NCI-H460 (cell line): ENCODE results near the gene HNRNPA1L2. TPM values are rescaled to one million over a fixed set of nuclear protein-coding genes. Genes with fewer than 3 reads are reported as not detected.
A peak's percentile ranks its signal among the peaks of the same experiment; 100 is the strongest.
"Not testable (repeated sequence)": the region's sequence is repeated elsewhere in the genome, so short reads cannot be mapped to it uniquely, and the experiment has no call there.

Experiments used
- DNase-seq: peaks from one replicate; pipeline ENCODE4 v3.0.0-alpha.2; 2016; ENCODE audit warnings: low read depth; ENCODE audit errors: extremely low read depth
- polyA plus RNA-seq: library from polyadenylated mRNA; depleted of rRNA; stranded (reverse); fragments of >200 nt; gene quantifications from 2 replicates; pipeline ENCODE4 v1.2.3, GENCODE V29; 2014; cell fraction: nucleus; rRNA removed
- total RNA-seq: library from RNA; depleted of rRNA; stranded (reverse); fragments of >200 nt; shearing (Covaris generic); gene quantifications from 2 replicates; pipeline ENCODE4 v1.2.3, GENCODE V29; 2014; rRNA removed

The HNRNPA1L2 gene
- 2.9 and 4.5 TPM in 2 replicates for total RNA-seq
- polyA plus RNA-seq: 1.6 and 7.3 TPM in 2 replicates

DNA sequence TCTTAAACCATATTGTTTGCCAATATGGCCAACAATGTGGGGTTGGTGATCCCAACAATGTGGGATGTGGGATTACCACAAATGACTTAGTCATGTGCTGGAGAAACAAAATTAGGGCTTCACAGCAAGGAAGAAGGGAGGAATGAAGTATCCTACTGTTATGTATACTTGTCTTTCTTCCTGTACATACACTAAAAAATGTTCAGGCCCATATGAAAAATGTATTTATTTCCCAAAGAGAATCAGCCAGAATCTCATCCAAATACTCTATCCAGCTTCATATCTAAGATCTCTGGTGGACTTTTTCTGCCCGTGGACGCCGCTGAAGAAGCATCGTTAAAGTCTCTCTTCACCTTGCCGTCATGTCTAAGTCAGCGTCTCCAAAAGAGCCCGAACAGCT is at the start of gene HNRNPA1L2:
HNRNPA1L2 (plus strand) TSS at position 301 of the 400 bp plus-strand sequence; CDS start at position 363, 62 bp downstream.
- DNase-seq: no peak

DNA sequence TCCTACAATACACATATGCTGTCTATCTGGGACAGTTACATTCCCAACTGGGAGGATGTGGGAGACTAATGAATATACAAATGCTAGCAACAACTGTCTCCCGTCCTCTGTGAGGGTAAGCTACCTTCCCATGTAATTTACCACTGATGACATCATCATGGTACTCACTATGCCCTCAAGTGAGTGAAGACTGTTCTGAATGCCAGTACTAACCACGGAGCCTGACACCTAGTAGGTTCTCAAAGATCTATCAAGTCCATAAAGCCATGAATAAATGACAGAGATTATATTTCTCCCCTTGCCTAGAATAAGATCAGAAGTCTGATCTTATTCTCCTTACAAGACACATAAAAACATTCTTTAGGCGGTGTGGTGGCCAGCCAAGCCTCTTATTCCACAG is 49.1 kb upstream of the HNRNPA1L2 start:
- DNase-seq: not testable (repeated sequence)

DNA sequence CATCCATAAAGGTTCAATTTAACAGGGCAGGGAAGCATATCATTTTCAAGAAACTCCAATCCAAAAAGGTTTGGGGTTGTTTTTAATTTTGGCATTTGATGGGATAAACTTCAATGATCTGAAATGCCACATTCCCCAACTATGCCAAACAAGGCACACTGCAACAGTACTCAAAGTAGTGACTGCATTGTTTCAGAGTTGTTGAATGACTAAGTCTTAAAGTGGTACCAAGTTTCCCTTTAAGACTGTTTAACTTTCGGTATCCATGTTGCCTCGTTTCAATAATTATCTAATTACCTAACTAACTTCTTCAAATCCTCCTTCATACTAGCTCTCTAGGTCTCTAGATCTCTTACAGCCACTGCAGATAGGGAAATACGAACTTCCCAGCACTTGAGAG is 48.4 kb upstream of the HNRNPA1L2 start:
- DNase-seq: not testable (repeated sequence)

DNA sequence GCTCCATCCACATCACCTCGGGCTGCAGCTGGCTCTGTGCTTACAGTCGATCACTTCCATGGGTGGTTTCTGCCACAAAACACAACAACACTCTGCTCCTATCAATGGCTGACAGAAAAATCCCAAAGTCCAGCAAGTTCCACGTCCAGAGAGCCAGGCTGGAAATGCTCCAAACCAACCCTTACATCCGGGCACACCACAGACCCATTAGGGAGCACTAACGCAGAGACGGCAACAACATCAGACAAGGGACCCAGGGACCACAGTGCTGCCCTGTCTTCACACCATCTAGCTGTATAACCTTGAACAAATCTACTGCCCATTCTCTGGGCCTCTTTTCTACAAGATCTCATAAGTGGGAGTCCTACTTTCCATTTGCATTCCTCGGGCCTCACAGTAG is 47.9 kb upstream of the HNRNPA1L2 start:
- not testable (repeated sequence) for DNase-seq

DNA sequence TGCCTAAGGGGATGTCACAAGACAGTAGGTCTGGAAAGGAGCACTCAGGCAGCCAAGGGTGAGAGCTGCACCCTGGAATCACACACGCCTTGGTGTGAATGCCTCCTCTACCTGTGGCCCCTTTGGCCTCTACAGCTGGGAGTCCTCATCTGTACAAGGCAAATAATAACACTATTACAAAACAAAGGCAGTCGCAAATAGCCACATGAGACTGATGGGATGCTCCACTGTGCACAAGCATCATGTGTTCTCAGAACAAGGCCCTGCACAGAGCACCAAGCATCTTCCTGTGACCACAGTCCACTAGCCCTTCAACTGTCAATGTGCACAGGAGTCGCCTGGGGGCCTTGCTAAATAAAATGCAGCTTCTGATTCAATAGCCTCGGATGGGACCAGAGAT is 44.6 kb upstream of the HNRNPA1L2 start:
- DNase-seq: no peak

DNA sequence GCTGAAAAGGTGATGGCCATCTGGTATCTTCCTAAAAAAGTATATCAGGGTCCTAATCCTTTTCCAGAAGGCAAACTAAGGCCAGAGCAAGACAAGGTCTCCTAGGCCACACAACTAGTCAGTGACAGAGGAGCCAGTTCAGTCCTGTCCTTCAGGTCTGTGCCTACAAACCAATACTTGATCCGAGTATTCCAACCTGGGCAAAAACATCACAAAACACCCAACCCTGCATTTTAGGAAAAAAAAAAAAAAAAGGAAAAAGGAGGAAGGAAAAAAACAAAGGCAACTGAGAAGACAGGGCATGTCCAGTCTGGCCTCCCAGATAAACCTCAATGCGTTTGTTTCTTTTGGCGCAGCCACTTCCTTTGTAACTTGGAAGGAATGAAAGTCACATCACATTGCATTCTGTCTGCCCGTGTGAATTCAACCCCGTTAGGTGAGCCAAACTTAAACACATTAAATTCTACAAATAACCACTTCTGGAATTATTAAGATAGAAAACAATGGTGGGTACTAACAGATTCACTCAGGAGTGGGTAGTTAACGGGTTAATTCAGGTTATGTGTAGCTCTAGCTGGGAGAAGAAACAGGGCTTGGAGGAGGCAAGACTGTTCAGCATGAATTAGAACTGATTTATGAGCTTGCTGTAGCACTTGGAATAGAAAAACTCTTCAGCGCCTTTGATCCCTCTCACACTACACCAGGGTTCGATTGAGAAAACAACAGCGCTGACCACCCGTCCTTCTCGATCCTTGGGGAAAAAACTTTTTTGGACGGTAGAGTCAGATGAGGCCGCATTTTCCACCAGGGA is 43.0 kb upstream of the HNRNPA1L2 start:
- no peak for DNase-seq

DNA sequence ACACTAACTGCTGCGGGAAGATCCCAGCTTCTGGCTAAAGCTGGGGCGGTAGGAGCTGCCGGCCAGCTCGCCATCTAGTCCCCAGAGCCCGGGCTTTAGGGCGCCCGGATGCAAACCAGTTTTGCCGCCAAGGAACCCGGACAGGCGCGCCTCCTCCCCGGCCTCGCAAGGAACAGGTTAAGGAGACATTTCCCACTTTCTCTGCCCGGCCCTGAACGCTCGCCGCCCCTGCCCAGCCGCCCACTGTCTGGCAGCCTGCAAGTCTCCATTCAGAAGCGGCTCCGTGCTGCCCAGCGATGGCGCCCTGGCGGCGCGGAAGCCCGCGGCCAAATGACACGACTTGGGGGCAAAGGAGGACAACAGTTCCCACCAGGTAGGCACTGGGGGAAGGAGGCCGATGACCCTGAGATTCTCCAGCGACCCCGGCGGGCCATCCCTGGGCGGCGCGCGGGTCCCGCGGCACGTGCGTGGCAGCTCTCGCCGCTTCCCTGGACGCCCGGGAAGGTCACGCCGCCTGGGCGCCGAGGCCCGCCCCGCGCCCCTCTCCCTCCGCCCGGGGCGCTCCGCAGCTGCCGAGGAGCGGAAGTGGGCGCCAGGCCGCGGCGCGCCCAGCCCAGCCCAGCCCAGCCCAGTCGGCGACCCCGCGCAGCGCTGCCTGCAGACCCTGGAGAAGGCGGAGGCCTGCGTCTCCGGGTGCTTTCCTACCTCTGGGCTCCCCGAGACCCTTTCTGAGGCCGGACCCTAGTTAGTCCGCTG is 42.2 kb upstream of the HNRNPA1L2 start:
- no peak for DNase-seq

DNA sequence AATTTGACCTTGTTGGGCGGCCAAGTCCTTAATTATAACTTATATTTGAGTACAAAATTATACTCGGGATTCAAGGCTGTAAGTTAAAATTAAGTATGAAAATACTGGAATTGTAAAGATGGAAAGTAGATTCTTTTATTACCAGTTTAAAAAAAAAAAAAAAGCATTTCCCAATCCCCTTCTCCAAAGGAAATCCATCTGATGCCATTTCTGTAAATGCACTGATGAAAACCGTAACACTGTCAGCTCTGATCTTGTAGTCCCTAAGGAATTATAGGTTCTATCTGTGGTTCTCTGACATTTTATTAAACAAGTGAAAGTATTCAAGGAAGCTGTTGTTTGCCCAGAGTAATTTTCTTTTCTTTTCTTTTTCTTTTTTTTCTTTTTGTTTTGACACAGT is 41.6 kb upstream of the HNRNPA1L2 start:
- DNase-seq: no peak

DNA sequence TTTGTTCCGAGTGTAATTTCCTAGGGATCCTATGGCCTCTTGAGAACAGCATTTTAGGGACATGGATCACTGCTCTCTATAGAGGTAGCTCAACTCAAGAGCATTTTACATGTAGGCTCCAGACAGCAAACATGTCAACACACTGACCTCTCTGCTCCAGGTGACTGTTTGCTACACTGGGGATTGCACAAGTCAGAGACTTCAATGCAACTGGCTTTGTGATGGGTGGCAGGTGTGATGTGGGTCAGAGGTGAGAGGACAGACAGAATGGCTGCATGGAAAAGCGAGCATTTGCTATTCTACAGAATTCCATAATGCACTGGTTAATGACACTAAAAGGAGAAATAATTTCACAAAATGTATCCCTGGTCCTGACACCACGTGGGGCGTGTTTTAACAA is 38.9 kb upstream of the HNRNPA1L2 start:
- DNase-seq: not testable (repeated sequence)

DNA sequence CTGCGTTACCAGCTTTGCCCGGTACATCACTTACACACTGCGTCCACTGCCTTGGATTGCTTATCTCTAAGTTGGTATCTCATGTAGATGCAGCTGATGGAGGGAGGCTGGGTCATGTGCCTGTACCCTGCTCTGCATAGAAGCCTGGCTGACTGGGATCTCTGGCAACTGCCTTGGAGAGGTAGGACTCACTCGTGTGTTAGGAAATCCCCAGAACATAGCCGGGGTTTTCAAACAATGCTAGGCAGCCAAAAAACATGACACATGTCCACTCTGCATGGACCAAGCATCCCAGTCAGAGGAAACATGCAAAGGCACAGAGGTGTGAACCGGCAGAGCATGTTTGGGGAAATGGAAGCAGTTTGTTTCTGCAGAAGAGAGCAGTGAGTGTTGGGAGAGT is 36.1 kb upstream of the HNRNPA1L2 start:
- not testable (repeated sequence) for DNase-seq

DNA sequence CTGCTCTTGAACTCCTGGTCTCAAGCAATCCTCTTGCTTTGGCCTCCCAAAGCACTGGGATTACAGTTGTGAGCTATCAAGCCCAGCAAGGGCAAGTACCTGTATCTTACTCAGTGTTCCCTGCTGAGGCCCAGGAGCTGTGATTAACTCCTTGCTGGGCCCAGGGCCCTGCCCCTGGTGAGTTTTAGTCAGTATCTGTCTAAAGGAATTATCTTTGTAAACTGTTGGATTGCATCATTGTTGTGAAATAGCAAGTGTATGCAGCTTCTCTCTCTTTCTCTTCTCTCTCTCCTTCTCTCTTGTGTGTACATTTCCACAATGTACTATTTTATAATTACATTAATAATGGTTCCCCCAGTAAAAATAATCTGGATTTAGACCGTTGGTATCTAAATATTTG is 35.4 kb upstream of the HNRNPA1L2 start:
- not testable (repeated sequence) for DNase-seq

DNA sequence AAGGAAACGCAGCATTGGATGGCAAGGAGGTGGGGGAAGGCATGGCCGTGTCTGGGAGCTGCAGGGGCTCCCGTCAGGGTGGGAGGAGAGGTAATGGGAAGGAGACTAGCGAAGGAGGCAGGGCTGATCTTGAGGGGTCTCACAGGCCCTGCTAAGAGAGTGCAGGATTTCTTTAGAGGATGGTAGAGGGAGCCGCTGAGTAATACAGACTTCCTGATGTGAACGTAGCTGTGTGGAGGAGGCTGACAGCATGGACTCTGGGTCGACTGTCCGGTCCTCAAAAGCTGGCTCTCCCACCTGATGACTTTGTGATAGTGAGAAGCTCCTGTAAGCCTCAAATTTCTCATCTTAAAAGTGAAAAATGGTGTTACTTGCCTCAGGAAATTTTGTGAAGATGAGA is 34.0 kb upstream of the HNRNPA1L2 start:
- DNase-seq: not testable (repeated sequence)

DNA sequence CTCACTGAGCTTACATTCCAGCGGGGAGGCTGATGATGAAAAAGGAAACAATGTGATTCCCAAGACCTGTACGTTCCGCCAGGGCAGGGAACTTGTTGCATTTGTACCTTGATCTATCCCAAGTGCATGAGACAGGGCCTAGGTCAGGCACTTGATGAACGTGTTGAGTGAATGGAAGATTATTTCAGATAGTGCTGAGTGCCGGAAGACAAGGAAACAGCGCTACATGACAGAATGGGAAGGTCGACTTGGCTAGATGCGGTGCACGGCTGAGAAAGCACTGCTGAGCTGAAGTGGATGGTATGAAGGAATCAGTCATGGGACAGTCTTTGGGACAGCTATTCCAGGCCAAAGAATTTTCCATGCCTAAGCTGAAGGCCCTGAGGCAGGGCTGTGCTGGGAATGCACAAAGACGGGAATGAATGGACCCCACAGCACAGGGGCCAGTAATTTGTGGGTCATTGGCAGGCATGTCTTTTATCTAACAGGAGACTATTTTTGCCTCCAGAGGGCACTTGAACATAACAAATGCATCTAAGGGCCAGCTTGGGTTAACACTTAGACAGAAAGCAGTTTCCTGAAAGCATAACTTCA is 33.1 kb upstream of the HNRNPA1L2 start:
- peak; percentile 29 for DNase-seq

DNA sequence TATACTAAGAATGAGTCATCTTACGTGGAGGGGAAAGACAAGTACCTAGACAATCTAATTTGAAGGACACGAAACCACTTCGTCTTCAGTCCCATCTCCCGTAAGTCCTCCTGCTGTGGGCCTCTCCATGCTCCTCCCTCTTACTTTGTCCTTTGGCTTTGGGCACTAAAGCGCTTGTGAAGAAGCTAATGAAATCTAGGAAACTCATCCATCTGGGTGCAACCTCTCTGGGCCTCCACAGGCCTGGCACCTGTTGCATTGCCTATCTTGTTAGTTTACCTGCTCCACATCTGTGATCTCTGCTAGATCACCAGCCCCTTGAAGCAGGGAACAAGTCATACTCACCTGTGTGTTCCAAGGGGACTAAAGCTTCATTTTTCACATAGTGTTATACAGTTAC is 32.1 kb upstream of the HNRNPA1L2 start:
- not testable (repeated sequence) for DNase-seq

DNA sequence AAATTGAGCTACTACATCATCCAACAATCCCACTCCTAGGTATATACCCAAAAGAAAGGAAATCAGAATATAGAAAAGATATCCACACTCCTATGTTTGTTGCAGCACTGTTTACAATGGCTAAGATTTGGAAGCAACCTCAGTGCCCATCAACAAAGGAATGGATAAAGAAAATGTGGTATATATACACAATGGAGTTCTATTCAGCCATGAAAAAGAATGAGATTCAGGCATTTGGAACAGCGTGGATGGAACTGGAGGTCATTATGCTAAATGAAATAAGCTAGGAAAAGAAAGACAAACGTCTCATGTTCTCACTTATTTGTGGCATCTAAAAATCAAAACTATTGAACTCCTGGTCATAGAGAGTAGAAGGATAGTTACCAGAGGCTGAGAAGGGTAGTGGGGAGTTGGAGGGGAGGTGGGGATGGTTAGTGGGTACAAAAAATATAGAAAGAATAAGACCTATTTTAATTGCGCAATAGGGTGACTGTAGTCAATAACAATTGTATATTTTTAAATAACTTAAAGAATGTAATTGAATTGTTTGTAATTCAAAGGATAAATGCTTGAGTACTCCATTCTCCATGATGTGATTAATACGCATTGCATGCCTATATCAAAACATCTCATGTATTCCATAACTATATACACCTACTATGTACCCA is 27.0 kb upstream of the HNRNPA1L2 start:
- no peak for DNase-seq

DNA sequence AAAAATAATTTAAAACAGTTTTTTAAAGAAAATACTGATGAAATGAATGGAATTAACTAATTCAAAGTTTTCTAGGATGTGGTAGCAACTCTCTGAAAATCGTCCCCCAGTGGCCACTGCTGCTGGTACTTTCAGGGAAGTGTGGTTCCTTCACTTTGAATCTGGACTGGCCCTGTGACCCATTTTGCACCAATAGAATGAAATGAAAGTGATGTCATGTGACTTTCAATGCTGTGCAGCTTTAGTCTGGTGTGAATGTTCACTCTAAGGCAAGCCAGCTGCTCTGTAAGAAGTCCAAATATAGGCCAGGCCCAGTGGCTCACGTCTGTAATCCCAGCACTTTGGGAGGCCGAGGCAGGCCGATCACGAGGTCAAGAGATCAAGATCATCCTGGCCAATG is 26.4 kb upstream of the HNRNPA1L2 start:
- no peak for DNase-seq

DNA sequence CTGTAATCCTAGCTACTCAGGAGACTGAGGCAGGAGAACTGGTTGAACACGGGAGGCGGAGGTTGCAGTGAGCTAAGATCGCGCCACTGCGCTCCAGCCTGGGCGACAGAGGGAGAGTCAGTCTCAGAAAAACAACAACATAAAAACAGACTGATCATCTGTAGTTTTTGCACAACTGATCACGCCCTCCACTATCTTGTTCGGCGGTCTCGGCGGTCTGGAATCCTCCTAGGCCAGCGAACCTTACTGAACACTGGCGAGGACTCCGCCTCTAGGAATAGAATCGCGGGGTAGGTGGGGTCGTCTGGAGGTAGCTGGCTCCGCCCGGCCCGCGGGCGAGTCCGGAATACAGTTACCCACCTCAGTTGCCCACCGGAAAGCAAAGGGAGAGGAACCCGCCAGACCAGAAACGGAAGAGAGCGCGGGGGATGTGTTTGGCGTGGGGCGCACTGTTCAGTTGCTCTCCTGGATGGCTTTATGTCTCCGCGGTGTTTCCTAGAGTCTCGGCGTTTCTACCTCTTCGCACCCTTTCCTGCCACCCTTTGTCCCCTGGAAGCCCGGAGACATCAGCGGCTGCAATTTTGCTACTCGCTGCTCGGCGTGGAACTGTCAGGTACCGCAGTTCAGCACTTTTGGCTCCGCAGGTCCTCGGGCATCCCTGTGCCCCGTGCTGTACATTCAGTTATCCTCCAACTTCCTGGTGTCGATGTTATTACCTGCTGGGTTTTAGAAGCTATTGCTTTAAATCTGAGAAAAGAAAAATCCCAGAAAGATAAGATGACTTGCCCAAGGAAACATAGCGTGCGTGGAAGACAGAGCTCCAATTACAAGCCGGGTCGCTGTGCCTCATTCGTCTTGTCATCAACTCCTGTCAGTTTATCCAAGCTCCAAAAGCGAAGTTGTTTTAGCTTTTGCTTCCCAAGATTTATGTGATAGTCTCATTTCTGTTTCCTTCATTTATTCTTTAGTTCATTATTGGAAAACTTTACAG is 24.9 kb upstream of the HNRNPA1L2 start:
- peak; percentile 64 for DNase-seq

DNA sequence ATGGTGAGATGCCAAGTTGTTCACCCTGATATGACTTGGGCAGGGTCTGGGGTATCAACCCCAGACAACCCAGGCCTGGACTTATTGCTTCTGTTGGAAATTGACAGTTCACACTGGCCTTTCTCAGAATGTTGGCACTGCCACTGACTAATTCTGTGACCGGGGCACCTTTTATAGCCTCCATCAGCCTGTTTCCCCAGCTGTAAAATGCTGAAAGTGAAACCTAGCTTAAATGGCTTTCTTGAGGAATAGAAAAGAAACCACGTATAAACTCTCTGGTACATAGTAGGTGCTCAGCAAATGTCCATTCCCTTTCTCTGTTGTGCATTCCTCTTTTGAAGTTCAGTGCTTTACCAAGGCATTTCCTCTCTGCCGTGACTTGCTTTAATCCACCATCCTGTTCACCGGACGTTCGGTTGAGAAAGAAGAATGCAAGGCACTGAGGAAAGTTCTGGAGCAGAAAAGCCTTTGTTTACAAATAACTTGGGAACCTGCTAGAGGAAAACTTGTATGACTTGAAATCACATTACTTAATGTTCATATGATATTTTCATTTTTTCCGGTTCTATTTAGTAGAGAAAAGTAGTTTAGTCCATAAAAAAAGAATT is 11.0 kb upstream of the HNRNPA1L2 start:
- DNase-seq: not testable (repeated sequence)

DNA sequence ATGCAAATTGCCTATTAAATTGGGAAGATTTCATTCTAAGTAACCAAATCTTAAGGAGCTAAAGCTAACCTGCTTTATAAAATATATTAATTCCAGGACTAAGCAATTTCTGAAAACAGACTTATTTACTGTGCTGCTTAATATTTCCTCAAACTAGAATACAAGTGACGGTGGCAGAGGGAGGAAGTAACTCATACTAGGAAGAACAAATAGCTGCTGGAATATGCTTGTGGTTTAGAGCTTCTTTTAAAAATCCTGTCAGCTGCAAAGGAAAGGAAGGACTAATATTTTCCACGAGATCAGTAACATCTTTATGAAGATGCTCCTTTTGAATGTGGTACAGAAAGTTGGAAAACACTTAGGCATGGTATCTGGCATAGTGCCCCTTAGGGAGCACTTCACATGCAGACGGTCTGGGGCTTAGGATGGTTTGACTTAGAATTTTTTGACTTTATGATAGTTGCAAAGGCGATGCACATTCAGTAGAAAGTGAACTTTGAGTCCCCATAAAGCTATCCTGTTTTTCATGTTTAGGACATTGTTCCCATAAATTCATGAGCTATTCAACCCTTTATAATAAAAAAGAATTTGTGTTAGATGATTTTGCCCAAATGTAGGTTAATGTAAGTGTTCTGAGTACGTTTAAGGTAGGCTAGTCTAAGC is 3.4 kb upstream of the HNRNPA1L2 start:
- DNase-seq: no peak
